Measurements from ENCODE around the gene UCK2. TPM values are rescaled to one million over a fixed set of nuclear protein-coding genes. Genes with fewer than 3 reads are reported as not detected.

Gene UCK2
- polyA plus RNA-seq, 3 donors, result 12.4 to 15.4 (median 12.8) TPM

- no peaks in the 10 kb centered on the region for H3K27me3 Mint-ChIP-seq (ENCODE audit: low read depth in 3 of 3)
- H3K9me3 Mint-ChIP-seq, result no peaks in the 10 kb centered on the region
- WGBS (ENCODE audit: insufficient coverage), result 51% methylated on average over 2 of the region's 2 CpGs
- Histone ChIP-seq H3K4me1 (ENCODE audit: control insufficient read depth in 1 of 2, insufficient read depth in 2 of 2, low read length in 2 of 2) (peaks cover 26 to 27% of the 10 kb centered on the region in 2 donors), H3K9ac (ENCODE audit: insufficient read depth, low read length, poor library complexity, severe bottlenecking) (no peak overlapping the region), H3K36me3 (replicated peaks in 1 of 2; ENCODE audit: control insufficient read depth in 1 of 2, insufficient read depth in 2 of 2, low read length in 2 of 2) (no peaks in the 10 kb centered on the region), H3K4me2 (replicated peaks; ENCODE audit: extremely low read depth, low read length, poor library complexity, severe bottlenecking) (no peak overlapping the region), H3K4me3 (replicated peaks in 1 of 3; ENCODE audit: low read depth in 2 of 3, low read length in 3 of 3) (no peak overlapping the region), H4K20me1 (ENCODE audit: insufficient read depth, low read length) (peaks cover 2% of the 10 kb centered on the region), H3K79me2 (ENCODE audit: insufficient read depth, low read length) (peaks cover 98% of the 10 kb centered on the region), H2AFZ (ENCODE audit: insufficient read depth, low read depth, low read length, poor library complexity, severe bottlenecking) (no peak overlapping the region), H3K27ac (ENCODE audit: low read depth in 1 of 2, low read length in 2 of 2) (no peak overlapping the region), H3K9me3 (replicated peaks in 1 of 2; ENCODE audit: control insufficient read depth in 1 of 2, insufficient read depth in 1 of 2, low read length in 2 of 2) (no peaks in the 10 kb centered on the region), H3K27me3 (ENCODE audit: control insufficient read depth in 2 of 2, insufficient read depth in 2 of 2, low read length in 2 of 2) (no peaks in the 10 kb centered on the region)
- H3K27ac Mint-ChIP-seq, result no peak overlapping the region
- H3K36me3 Mint-ChIP-seq, result peaks cover 0 to 3% of the 10 kb centered on the region in 2 donors
- peaks cover 38% of the 10 kb centered on the region for H3K4me1 Mint-ChIP-seq
- TF ChIP-seq, protein P1, sequence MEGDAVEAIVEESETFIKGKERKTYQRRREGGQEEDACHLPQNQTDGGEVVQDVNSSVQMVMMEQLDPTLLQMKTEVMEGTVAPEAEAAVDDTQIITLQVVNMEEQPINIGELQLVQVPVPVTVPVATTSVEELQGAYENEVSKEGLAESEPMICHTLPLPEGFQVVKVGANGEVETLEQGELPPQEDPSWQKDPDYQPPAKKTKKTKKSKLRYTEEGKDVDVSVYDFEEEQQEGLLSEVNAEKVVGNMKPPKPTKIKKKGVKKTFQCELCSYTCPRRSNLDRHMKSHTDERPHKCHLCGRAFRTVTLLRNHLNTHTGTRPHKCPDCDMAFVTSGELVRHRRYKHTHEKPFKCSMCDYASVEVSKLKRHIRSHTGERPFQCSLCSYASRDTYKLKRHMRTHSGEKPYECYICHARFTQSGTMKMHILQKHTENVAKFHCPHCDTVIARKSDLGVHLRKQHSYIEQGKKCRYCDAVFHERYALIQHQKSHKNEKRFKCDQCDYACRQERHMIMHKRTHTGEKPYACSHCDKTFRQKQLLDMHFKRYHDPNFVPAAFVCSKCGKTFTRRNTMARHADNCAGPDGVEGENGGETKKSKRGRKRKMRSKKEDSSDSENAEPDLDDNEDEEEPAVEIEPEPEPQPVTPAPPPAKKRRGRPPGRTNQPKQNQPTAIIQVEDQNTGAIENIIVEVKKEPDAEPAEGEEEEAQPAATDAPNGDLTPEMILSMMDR (IDR thresholded peaks at IDR 0.05), result no peak
- no peak overlapping the region for H3K4me3 Mint-ChIP-seq
- intact Hi-C loops (cut with micrococcal nuclease), result no loop called here
- no peak for DNase-seq
These were observed 35.9 kb downstream of the UCK2 start for GRCh38 chr1:165863346-165863745.

- Mint-ChIP-seq H3K36me3 (peaks cover 0 to 3% of the 10 kb centered on the region in 2 donors), H3K27ac (no peak overlapping the region), H3K27me3 (ENCODE audit: low read depth in 3 of 3) (no peaks in the 10 kb centered on the region), H3K9me3 (no peaks in the 10 kb centered on the region), H3K4me3 (no peak overlapping the region), H3K4me1 (peaks cover 36% of the 10 kb centered on the region)
- Histone ChIP-seq H3K4me1 (ENCODE audit: control insufficient read depth in 1 of 2, insufficient read depth in 2 of 2, low read length in 2 of 2) (peaks cover 29 to 31% of the 10 kb centered on the region in 2 donors), H3K27me3 (ENCODE audit: control insufficient read depth in 2 of 2, insufficient read depth in 2 of 2, low read length in 2 of 2) (no peaks in the 10 kb centered on the region), H3K79me2 (ENCODE audit: insufficient read depth, low read length) (peaks cover 98% of the 10 kb centered on the region), H3K9me3 (replicated peaks in 1 of 2; ENCODE audit: control insufficient read depth in 1 of 2, insufficient read depth in 1 of 2, low read length in 2 of 2) (no peaks in the 10 kb centered on the region), H3K36me3 (replicated peaks in 1 of 2; ENCODE audit: control insufficient read depth in 1 of 2, insufficient read depth in 2 of 2, low read length in 2 of 2) (no peaks in the 10 kb centered on the region), H2AFZ (ENCODE audit: insufficient read depth, low read depth, low read length, poor library complexity, severe bottlenecking) (no peak overlapping the region), H3K9ac (ENCODE audit: insufficient read depth, low read length, poor library complexity, severe bottlenecking) (no peak overlapping the region), H3K4me3 (replicated peaks in 1 of 3; ENCODE audit: low read depth in 2 of 3, low read length in 3 of 3) (no peak overlapping the region), H4K20me1 (ENCODE audit: insufficient read depth, low read length) (no peaks in the 10 kb centered on the region), H3K27ac (ENCODE audit: low read depth in 1 of 2, low read length in 2 of 2) (no peak overlapping the region), H3K4me2 (replicated peaks; ENCODE audit: extremely low read depth, low read length, poor library complexity, severe bottlenecking) (no peak overlapping the region)
- WGBS (ENCODE audit: insufficient coverage), result 85% methylated on average over 8 of the region's 12 CpGs
- TF ChIP-seq, protein P1 (IDR thresholded peaks at IDR 0.05), result no peak
- no peak for DNase-seq
- intact Hi-C loops (cut with micrococcal nuclease), result no loop called here
These were observed 38.4 kb downstream of the UCK2 start for GRCh38 chr1:165865633-165866340.

Data from CD14-positive monocyte (primary cell).